Erythroblast (primary cell): ENCODE measurements around the gene MAIP1.

Experiments used
- GATA1 ChIP-seq: IDR thresholded peaks from 2 replicates; pipeline ENCODE4 v1.6.1; 2011; ENCODE audit warnings: low read depth, mild to moderate bottlenecking, control low read depth, low read length, moderate library complexity
- POLR2A ChIP-seq: IDR thresholded peaks from 2 replicates; pipeline ENCODE4 v1.6.1; 2011; ENCODE audit warnings: mild to moderate bottlenecking, low read length

DNA sequence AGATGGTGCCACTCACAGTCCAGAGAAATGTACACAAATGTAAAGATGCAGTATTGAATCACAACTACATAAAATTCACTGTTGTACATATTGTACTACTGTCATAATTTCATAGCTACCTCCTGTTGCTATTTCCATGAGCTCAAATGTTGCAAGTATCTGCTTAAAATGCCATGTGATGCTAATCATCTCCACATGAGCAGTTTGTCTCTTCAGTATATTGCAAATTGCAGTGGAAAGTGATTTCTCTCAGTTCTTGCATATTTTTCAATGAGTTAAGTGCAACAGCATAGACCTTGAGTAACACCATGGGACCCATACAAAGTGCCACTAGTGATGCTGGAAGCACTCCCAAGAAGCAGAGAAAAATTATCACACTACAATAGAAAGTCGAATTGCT, 51.9 kb downstream of the MAIP1 start:
- TF ChIP-seq POLR2A, result no peak
- TF ChIP-seq GATA1, result no peak
